Esophagus mucosa (tissue), 1 donor: Measurements from ENCODE around the gene SERPINA4. TPM values are rescaled to one million over a fixed set of nuclear protein-coding genes. Genes with fewer than 3 reads are reported as not detected.

Source experiments
- ATAC-seq: fragments of 200-7000 bp; cut with Tn5 transposase; one replicate; pipeline ENCODE4 v1.9.1; 2020
- total RNA-seq: library from RNA; stranded (reverse); gene quantifications from one replicate; pipeline ENCODE4 v1.2.4, GENCODE V29; 2023
- donor health status: DM: yes; HTN: yes; CAD: no.

Gene SERPINA4
- total RNA-seq, result not detected

- no peak for ATAC-seq
These were observed at the start of gene SERPINA4 for GRCh38 chr14:94560751-94561655. Gene SERPINA4 (plus strand): TSS chr14:94561442. CDS start chr14:94563483, 2,041 bp downstream.

- no peak for ATAC-seq
These were observed 46.9 kb upstream of the SERPINA4 start for GRCh38 chr14:94514351-94514750.

GRCh38 chr14:94515426-94515825 is 45.8 kb upstream of the SERPINA4 start:
- ATAC-seq, result no peak

GRCh38 chr14:94515856-94516255 is 45.4 kb upstream of the SERPINA4 start:
- ATAC-seq, result no peak

- no peak for ATAC-seq
These were observed 44.0 kb upstream of the SERPINA4 start for GRCh38 chr14:94517248-94517640.

- no peak for ATAC-seq
These were observed 43.5 kb upstream of the SERPINA4 start for GRCh38 chr14:94517641-94518257.

- ATAC-seq, result no peak
These were observed 39.7 kb upstream of the SERPINA4 start for GRCh38 chr14:94521375-94522114.

- no peak for ATAC-seq
These were observed 39.0 kb upstream of the SERPINA4 start for GRCh38 chr14:94522115-94522724.

- no peak for ATAC-seq
These were observed 38.0 kb upstream of the SERPINA4 start for GRCh38 chr14:94523265-94523664.

- ATAC-seq, result no peak
These were observed 37.1 kb upstream of the SERPINA4 start for GRCh38 chr14:94524093-94524492.

GRCh38 chr14:94531187-94531586 is 30.1 kb upstream of the SERPINA4 start:
- ATAC-seq, result no peak

- ATAC-seq, result no peak
These were observed 28.8 kb upstream of the SERPINA4 start for GRCh38 chr14:94532447-94532846.

- no peak for ATAC-seq
These were observed 25.7 kb upstream of the SERPINA4 start for GRCh38 chr14:94535506-94535905.

GRCh38 chr14:94536836-94537235 is 24.4 kb upstream of the SERPINA4 start:
- peak; percentile 79 for ATAC-seq

GRCh38 chr14:94538070-94538740 is 23.0 kb upstream of the SERPINA4 start:
- no peak for ATAC-seq

- no peak for ATAC-seq
These were observed 22.1 kb upstream of the SERPINA4 start for GRCh38 chr14:94539181-94539580.

- no peak for ATAC-seq
These were observed 21.0 kb upstream of the SERPINA4 start for GRCh38 chr14:94540031-94540794.

- no peak for ATAC-seq
These were observed 19.8 kb upstream of the SERPINA4 start for GRCh38 chr14:94541234-94541975.

GRCh38 chr14:94542111-94542810 is 19.0 kb upstream of the SERPINA4 start:
- ATAC-seq, result peak; percentile 51
